HG03066 (cell line): ENCODE data around the gene PPIL1.

Source experiments
- ATAC-seq: cut with Tn5 transposase; IDR thresholded peaks from one replicate; pipeline ENCODE4 v1.9.1; 2021; ENCODE audit warnings: low read depth; ENCODE audit not compliant: unreplicated experiment

Gene PPIL1

GRCh38 chr6:36857325-36857724, 17.3 kb downstream of the PPIL1 start:
- no peak for ATAC-seq

- no peak for ATAC-seq
These were observed 18.3 kb downstream of the PPIL1 start for GRCh38 chr6:36856277-36856676.

GRCh38 chr6:36855750-36856149, 18.9 kb downstream of the PPIL1 start:
- no peak for ATAC-seq

- ATAC-seq = no peak
These were observed 21.3 kb downstream of the PPIL1 start for GRCh38 chr6:36853325-36853724.

- no peak for ATAC-seq
These were observed 22.0 kb downstream of the PPIL1 start for GRCh38 chr6:36852481-36853147.

GRCh38 chr6:36851626-36852025, 23.0 kb downstream of the PPIL1 start:
- no peak for ATAC-seq

GRCh38 chr6:36851149-36851614, 23.4 kb downstream of the PPIL1 start:
- no peak for ATAC-seq

- no peak for ATAC-seq
These were observed 24.6 kb downstream of the PPIL1 start for GRCh38 chr6:36850021-36850420.

- no peak for ATAC-seq
These were observed 25.8 kb downstream of the PPIL1 start for GRCh38 chr6:36848658-36849441.

GRCh38 chr6:36847991-36848390, 26.6 kb downstream of the PPIL1 start:
- no peak for ATAC-seq

GRCh38 chr6:36847152-36847551, 27.5 kb downstream of the PPIL1 start:
- ATAC-seq = no peak

- ATAC-seq = no peak
These were observed 29.4 kb downstream of the PPIL1 start for GRCh38 chr6:36845233-36845632.

GRCh38 chr6:36844232-36845170, 30.1 kb downstream of the PPIL1 start:
- no peak for ATAC-seq

GRCh38 chr6:36843170-36843569, 31.4 kb downstream of the PPIL1 start:
- ATAC-seq = no peak

GRCh38 chr6:36841756-36842155, 32.8 kb downstream of the PPIL1 start:
- no peak for ATAC-seq

- ATAC-seq = no peak
These were observed 33.9 kb downstream of the PPIL1 start for GRCh38 chr6:36840432-36841403.

- no peak for ATAC-seq
These were observed 34.7 kb downstream of the PPIL1 start for GRCh38 chr6:36839749-36840431.

GRCh38 chr6:36838896-36839748, 35.5 kb downstream of the PPIL1 start, which contains the start of gene CPNE5:
Gene CPNE5, minus strand, starts transcription at chr6:36839444. Its CDS starts 67 bp downstream, at chr6:36839377.
- no peak for ATAC-seq
